GM12892 (cell line): ENCODE data around the gene ATXN10.

Source experiments
- POLR2A ChIP-seq: IDR thresholded peaks from 2 replicates; pipeline ENCODE4 v1.6.1; 2011; ENCODE audit warnings: low read depth, low read length, control low read depth
- POLR2AphosphoS5 ChIP-seq: IDR thresholded peaks from 2 replicates; pipeline ENCODE4 v1.6.1; 2011; ENCODE audit warnings: low read depth, low read length, control low read depth
- TAF1 ChIP-seq: IDR thresholded peaks from 2 replicates; pipeline ENCODE4 v1.6.1; 2011; ENCODE audit warnings: low read depth, mild to moderate bottlenecking, control low read depth, low read length, borderline replicate concordance

- TF ChIP-seq POLR2A (no peak), POLR2AphosphoS5 (no peak), TAF1 (no peak)
Measured at GRCh38 chr22:45686836-45687235, 15.2 kb downstream of the ATXN10 start.
